Transverse colon (tissue), 4 donors: ENCODE measurements around the gene COLEC12. TPM values are rescaled to one million over a fixed set of nuclear protein-coding genes. Genes with fewer than 3 reads are reported as not detected.
"Not testable (repeated sequence)": the region's sequence is repeated elsewhere in the genome, so short reads cannot be mapped to it uniquely, and the experiment has no call there.

ENCODE experiments used
- DNase-seq: peaks from one replicate; pipeline ENCODE4 v3.0.0-alpha.2; 2019
- H3K27ac ChIP-seq, 4 donors: fragments of 200-600 bp; sonication (generic); 2 replicates each; pipeline ENCODE4 v1.5.1; 2016 to 2018; ENCODE audit warnings: inconsistent platforms in 4 of 4
- H3K27me3 ChIP-seq: fragments of 200-600 bp; sonication (generic); 2 replicates; pipeline ENCODE4 v1.5.1; 2017; ENCODE audit warnings: inconsistent platforms
- H3K36me3 ChIP-seq, 4 donors: fragments of 200-600 bp; sonication (generic); 2 replicates each; pipeline ENCODE4 v1.5.1; 2017 to 2019; ENCODE audit warnings: inconsistent platforms in 4 of 4
- H3K4me1 ChIP-seq, 4 donors: fragments of 200-600 bp; sonication (generic); 2 replicates each; pipeline ENCODE4 v1.5.1; 2017 to 2020; ENCODE audit warnings: inconsistent platforms in 4 of 4
- H3K4me3 ChIP-seq, 4 donors: fragments of 200-600 bp; sonication (generic); 1 replicate in 1 of 4; 2 replicates in 3 of 4; pipeline versions ENCODE4 v1.5.1 to v1.6.1; 2017 to 2019; ENCODE audit warnings: inconsistent platforms in 4 of 4
- H3K9me3 ChIP-seq, 2 donors: fragments of 200-600 bp; sonication (generic); 2 replicates each; pipeline ENCODE4 v1.5.1; 2017 to 2019; ENCODE audit warnings: inconsistent platforms in 2 of 2
- CTCF ChIP-seq, 5 experiments: fragments of 200-600 bp in 3 of 5; fragments of 450-650 bp in 2 of 5; sonication (generic) in 3 of 5; IDR thresholded peaks; 1 replicate in 2 of 5; 2 replicates in 3 of 5; pipeline ENCODE4 v1.5.1; 2016 to 2017; ENCODE audit warnings: antibody characterized with exemption in 5 of 5, inconsistent platforms in 3 of 5, mild to moderate bottlenecking in 2 of 5, moderate library complexity in 1 of 5
- EP300 ChIP-seq: sonication (generic); formaldehyde crosslinking; IDR thresholded peaks from one replicate; pipeline ENCODE4 v1.6.1; 2017; ENCODE audit warnings: antibody characterized with exemption, low read depth
- POLR2A ChIP-seq: fragments of 450-650 bp; IDR thresholded peaks from one replicate; pipeline ENCODE4 v1.6.1; 2016; ENCODE audit warnings: antibody characterized with exemption, mild to moderate bottlenecking, moderate library complexity
- POLR2AphosphoS5 ChIP-seq, 3 donors: sonication (generic); formaldehyde crosslinking; IDR thresholded peaks; one replicate each; pipeline ENCODE4 v1.6.1; 2016; ENCODE audit warnings: antibody characterized with exemption in 3 of 3
- WGBS, 2 donors: methylation state at CpG; one replicate each; pipeline ENCODE4 v1.1.5; 2018; ENCODE audit warnings: low coverage in 1 of 2; 5-methylcytosine and 5-hydroxymethylcytosine counted together
- in situ Hi-C, 4 donors: fragments of 200-750 bp; cut with MboI; loops; one replicate each; pipeline versions ENCODE4 v1.15.0 to v1.15.1; 2017; ENCODE audit warnings: low sequenced_read_pairs in 3 of 4, low pct_ligation_motif_present in 1 of 4, low pct_unique_long_range_greater_than_20kb in 1 of 4
- intact Hi-C: fragments of 100-400 bp; cut with DNase I; formaldehyde crosslinking; loops from one replicate; pipeline ENCODE4 v1.15.1; 2023; ENCODE audit warnings: low total_unique reads
- total RNA-seq, 4 donors: library from RNA; depleted of rRNA; stranded (reverse); fragments of >200 nt; gene quantifications; one replicate each; pipeline ENCODE4 v1.1.0, GENCODE V29; 2016

COLEC12 gene
- total RNA-seq, 4 donors from 2014 or later: 1.4 to 7.8 (median 2.8) TPM

- intact Hi-C loops: no loop called here
- Histone ChIP-seq H3K9me3 (no peaks in the 10 kb centered on the region), H3K27ac (no peak overlapping the region), H3K36me3 (no peaks in the 10 kb centered on the region), H3K4me3 (no peak overlapping the region), H3K27me3 (no peaks in the 10 kb centered on the region), H3K4me1 (no peaks in the 10 kb centered on the region)
- TF ChIP-seq EP300: no peak
- no peak for DNase-seq
- 92 to 97% methylated on average over 3 of the region's 3 CpGs for WGBS, 2 donors
- in situ Hi-C loops: no loop called here
Observed at GRCh38 chr18:407191-407590, 93.3 kb downstream of the COLEC12 start.

GRCh38 chr18:406677-407076 lies 93.8 kb downstream of the COLEC12 start:
- H3K4me3 ChIP-seq: no peak overlapping the region
- no peaks in the 10 kb centered on the region for H3K27me3 ChIP-seq
- in situ Hi-C loops: no loop called here
- no peak overlapping the region for H3K27ac ChIP-seq
- H3K9me3 ChIP-seq: no peaks in the 10 kb centered on the region
- no peak for TF ChIP-seq CTCF (IDR thresholded peaks at IDR 0.05)
- TF ChIP-seq POLR2AphosphoS5 (IDR thresholded peaks at IDR 0.05): no peak
- no peak for TF ChIP-seq POLR2A
- TF ChIP-seq EP300: no peak
- intact Hi-C loops: no loop called here
- DNase-seq: no peak
- H3K4me1 ChIP-seq: no peaks in the 10 kb centered on the region
- H3K36me3 ChIP-seq: no peaks in the 10 kb centered on the region
- WGBS, 2 donors: 92% methylated on average over 6 of the region's 6 CpGs; no CpG with 5 or more reads in 1 of the 2 donors

GRCh38 chr18:405006-405405 lies 95.5 kb downstream of the COLEC12 start:
- H3K27me3 ChIP-seq, intact Hi-C loops, H3K4me3 ChIP-seq, DNase-seq, H3K27ac ChIP-seq, in situ Hi-C loops, H3K4me1 ChIP-seq, H3K36me3 ChIP-seq, H3K9me3 ChIP-seq: not testable (repeated sequence)
- 86 to 90% methylated on average over 4 of the region's 4 CpGs for WGBS, 2 donors

GRCh38 chr18:404061-404636 lies 96.4 kb downstream of the COLEC12 start:
- WGBS, 2 donors: 76 to 78% methylated on average over 8 of the region's 8 CpGs

GRCh38 chr18:402129-402528 lies 98.4 kb downstream of the COLEC12 start:
- H3K36me3 ChIP-seq: no peaks in the 10 kb centered on the region
- no peak for TF ChIP-seq POLR2AphosphoS5 (IDR thresholded peaks at IDR 0.05)
- no peak overlapping the region for H3K27ac ChIP-seq
- H3K4me1 ChIP-seq: no peaks in the 10 kb centered on the region
- H3K27me3 ChIP-seq: no peaks in the 10 kb centered on the region
- H3K9me3 ChIP-seq: no peaks in the 10 kb centered on the region
- no peak for DNase-seq
- no peak overlapping the region for H3K4me3 ChIP-seq
- 63 to 72% methylated on average over 2 to 5 of the region's 5 CpGs for WGBS, 2 donors
- in situ Hi-C loops (no loop called here), intact Hi-C loops (no loop called here)

More at GRCh38 chr18:404061-404636, 96.4 kb downstream of the COLEC12 start:
- DNase-seq: no peak
- intact Hi-C loops (no loop called here), in situ Hi-C loops (no loop called here)
- Histone ChIP-seq H3K9me3 (no peaks in the 10 kb centered on the region), H3K36me3 (no peaks in the 10 kb centered on the region), H3K4me1 (no peaks in the 10 kb centered on the region), H3K27ac (no peak overlapping the region), H3K4me3 (no peak overlapping the region), H3K27me3 (no peaks in the 10 kb centered on the region)
- TF ChIP-seq EP300 (no peak), POLR2AphosphoS5 (IDR thresholded peaks at IDR 0.05) (no peak), POLR2A (no peak), CTCF (IDR thresholded peaks at IDR 0.05) (no peak)

GRCh38 chr18:400456-400855 lies 100.0 kb downstream of the COLEC12 start:
- in situ Hi-C loops: no loop called here
- Histone ChIP-seq H3K36me3 (no peaks in the 10 kb centered on the region), H3K27ac (peak overlapping the region in 2 of 4 donors; percentile 8 to 20), H3K4me1 (peaks cover 0 to 12% (median 4%) of the 10 kb centered on the region in 4 donors), H3K27me3 (no peaks in the 10 kb centered on the region), H3K9me3 (no peaks in the 10 kb centered on the region), H3K4me3 (no peak overlapping the region)
- 86 to 89% methylated on average over 5 of the region's 5 CpGs for WGBS, 2 donors
- TF ChIP-seq CTCF (IDR thresholded peaks at IDR 0.05) (no peak), POLR2AphosphoS5 (IDR thresholded peaks at IDR 0.05) (peak in 2 of 3 donors; percentile 53 to 60), POLR2A (no peak)
- intact Hi-C loops: no loop called here
- DNase-seq: peak; percentile 22
